Prostate gland (tissue), 2 donors: ENCODE measurements around the gene SUSD3. TPM values are rescaled to one million over a fixed set of nuclear protein-coding genes. Genes with fewer than 3 reads are reported as not detected.

Experiments
- DNase-seq: peaks from one replicate; pipeline ENCODE4 v3.0.0-alpha.2; 2019; ENCODE audit warnings: low spot score
- H3K27ac ChIP-seq, 2 donors: fragments of 200-600 bp; sonication (generic); 2 replicates each; pipeline ENCODE4 v1.5.1; 2017 to 2019
- H3K27me3 ChIP-seq: fragments of 200-600 bp; sonication (generic); replicated peaks from 2 replicates; pipeline ENCODE4 v1.5.1; 2019; ENCODE audit not compliant: insufficient read depth
- H3K36me3 ChIP-seq, 2 donors: fragments of 200-600 bp; sonication (generic); 1 replicate in 1 of 2; 2 replicates in 1 of 2; pipeline versions ENCODE4 v1.5.1 to v1.8.1; 2017 to 2019
- H3K4me1 ChIP-seq: fragments of 200-600 bp; sonication (generic); replicated peaks from 2 replicates; pipeline ENCODE4 v1.5.1; 2019
- H3K4me3 ChIP-seq, 2 donors: fragments of 200-600 bp; sonication (generic); 2 replicates each; pipeline ENCODE4 v1.5.1; 2017 to 2019
- H3K9me3 ChIP-seq: fragments of 200-600 bp; sonication (generic); 2 replicates; pipeline ENCODE4 v1.5.1; 2017
- POLR2A ChIP-seq: fragments of 450-650 bp; IDR thresholded peaks from one replicate; pipeline ENCODE4 v1.6.1; 2016; ENCODE audit warnings: antibody characterized with exemption, mild to moderate bottlenecking
- POLR2AphosphoS5 ChIP-seq: sonication (generic); formaldehyde crosslinking; IDR thresholded peaks from one replicate; pipeline ENCODE4 v1.6.1; 2017; ENCODE audit warnings: antibody characterized with exemption
- WGBS: methylation state at CpG from one replicate; pipeline ENCODE4 v1.1.5; 2018; 5-methylcytosine and 5-hydroxymethylcytosine counted together
- intact Hi-C: fragments of 100-400 bp; cut with DNase I; formaldehyde crosslinking; loops from one replicate; pipeline ENCODE4 v1.14.2; 2022
- total RNA-seq, 2 donors: library from RNA; depleted of rRNA; stranded (reverse); fragments of >200 nt; gene quantifications; one replicate each; pipeline ENCODE4 v1.1.0, GENCODE V29; 2016
- TF ChIP-seq, protein P1 (sequence below), 4 experiments: fragments of 200-600 bp in 2 of 4; fragments of 450-650 bp in 2 of 4; sonication (generic) in 2 of 4; IDR thresholded peaks; 1 replicate in 3 of 4; 2 replicates in 1 of 4; pipeline ENCODE4 v1.5.1; 2016 to 2019; ENCODE audit warnings: antibody characterized with exemption in 4 of 4, mild to moderate bottlenecking in 2 of 4, moderate library complexity in 2 of 4

Gene SUSD3
- total RNA-seq, 2 donors from 2014 or later: 2.2 to 471 TPM

- intact Hi-C loops: no loop called here
- no peak overlapping the region for H3K27ac ChIP-seq
Observed at GRCh38 chr9:93081931-93082330, 23.4 kb downstream of the SUSD3 start.

DNA sequence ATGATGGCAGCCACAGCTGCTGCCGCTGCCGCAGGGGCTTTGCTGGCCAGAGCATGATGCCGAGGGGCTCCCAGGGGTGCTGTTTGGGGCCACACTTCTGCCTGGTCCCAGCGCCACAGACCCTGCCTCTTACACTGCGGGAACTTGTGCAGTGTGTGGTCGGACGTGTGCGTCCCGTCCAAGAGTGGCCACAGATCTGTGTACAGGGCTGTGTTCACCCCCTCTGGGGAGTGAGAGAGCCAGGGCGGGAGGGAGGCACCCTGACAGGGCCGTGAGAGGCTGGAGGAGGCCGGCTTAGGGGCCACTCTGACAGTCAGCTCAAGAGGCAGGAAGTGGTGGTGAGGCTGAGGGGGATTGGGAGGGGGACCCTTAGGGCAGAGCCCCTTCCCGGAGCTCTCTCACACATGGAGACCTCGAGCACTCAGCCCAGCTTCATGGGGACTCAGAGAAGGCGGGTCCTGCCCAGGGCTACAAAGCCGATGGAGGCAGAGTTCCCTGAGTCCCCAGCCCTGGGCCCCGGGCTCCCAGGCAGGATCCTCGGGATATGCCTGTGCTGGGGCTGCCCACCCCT is 24.4 kb downstream of the SUSD3 start:
- no peak for DNase-seq
- H3K9me3 ChIP-seq: no peaks in the 10 kb centered on the region
- H3K27ac ChIP-seq: no peak overlapping the region
- H3K4me1 ChIP-seq: no peaks in the 10 kb centered on the region
- no peak overlapping the region for H3K4me3 ChIP-seq
- TF ChIP-seq POLR2A: no peak
- TF ChIP-seq, protein P1, sequence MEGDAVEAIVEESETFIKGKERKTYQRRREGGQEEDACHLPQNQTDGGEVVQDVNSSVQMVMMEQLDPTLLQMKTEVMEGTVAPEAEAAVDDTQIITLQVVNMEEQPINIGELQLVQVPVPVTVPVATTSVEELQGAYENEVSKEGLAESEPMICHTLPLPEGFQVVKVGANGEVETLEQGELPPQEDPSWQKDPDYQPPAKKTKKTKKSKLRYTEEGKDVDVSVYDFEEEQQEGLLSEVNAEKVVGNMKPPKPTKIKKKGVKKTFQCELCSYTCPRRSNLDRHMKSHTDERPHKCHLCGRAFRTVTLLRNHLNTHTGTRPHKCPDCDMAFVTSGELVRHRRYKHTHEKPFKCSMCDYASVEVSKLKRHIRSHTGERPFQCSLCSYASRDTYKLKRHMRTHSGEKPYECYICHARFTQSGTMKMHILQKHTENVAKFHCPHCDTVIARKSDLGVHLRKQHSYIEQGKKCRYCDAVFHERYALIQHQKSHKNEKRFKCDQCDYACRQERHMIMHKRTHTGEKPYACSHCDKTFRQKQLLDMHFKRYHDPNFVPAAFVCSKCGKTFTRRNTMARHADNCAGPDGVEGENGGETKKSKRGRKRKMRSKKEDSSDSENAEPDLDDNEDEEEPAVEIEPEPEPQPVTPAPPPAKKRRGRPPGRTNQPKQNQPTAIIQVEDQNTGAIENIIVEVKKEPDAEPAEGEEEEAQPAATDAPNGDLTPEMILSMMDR (IDR thresholded peaks at IDR 0.05): no peak
- no peak for TF ChIP-seq POLR2AphosphoS5
- intact Hi-C loops: no loop called here
- WGBS: 73% methylated on average over 18 of the region's 18 CpGs
- H3K27me3 ChIP-seq: no peaks in the 10 kb centered on the region
- H3K36me3 ChIP-seq: no peaks in the 10 kb centered on the region

More at GRCh38 chr9:93081931-93082330, 23.4 kb downstream of the SUSD3 start:
- TF ChIP-seq POLR2A (no peak), POLR2AphosphoS5 (no peak)
- Histone ChIP-seq H3K27me3 (no peaks in the 10 kb centered on the region), H3K9me3 (no peaks in the 10 kb centered on the region), H3K4me3 (no peak overlapping the region), H3K4me1 (no peaks in the 10 kb centered on the region), H3K36me3 (no peaks in the 10 kb centered on the region)
- WGBS: 70% methylated on average over 3 of the region's 3 CpGs
- DNase-seq: no peak

DNA sequence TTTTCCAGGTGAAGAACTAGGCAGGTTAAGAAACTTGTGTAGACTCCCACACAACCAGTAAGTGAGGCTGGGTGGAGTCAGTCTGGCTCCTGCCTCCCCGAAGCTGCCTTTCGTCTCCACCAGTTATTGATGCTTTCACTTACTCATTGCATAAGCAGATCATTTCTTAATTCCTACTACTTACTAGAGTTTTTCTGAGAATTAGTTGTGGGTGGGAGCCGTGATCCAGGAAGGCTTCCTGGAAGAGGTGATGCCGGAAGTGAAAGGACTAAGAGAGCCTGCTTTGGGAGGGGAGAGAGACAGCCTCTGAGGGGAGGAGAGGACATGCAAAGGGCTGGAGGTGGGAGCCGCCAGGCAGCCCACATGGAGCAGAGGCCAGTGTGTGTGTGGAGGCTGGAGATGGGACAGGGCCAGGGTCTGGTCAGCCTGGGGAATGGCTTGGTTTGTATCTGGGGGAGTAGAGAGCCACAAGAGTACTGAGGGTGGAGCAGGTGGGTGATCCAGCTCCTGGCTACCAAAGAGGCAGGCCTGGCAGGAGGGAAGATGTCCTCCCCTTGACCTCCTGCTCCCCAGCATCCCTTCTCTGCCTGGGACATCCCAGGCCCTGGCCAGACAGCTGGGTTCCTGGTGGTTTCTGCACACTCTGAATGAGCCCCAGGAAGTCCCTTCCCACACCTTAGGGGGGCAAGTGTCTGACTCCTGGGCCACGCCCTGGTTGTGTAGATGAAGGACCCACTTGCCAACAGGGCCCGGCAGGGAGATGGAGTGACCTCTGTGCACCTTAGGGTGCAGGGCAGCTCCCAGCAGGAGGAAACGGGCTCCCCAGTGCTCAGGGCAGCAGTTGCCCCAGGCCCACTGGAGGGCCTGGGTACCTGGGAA is 25.3 kb downstream of the SUSD3 start:
- no peak for DNase-seq
- Histone ChIP-seq H3K36me3 (no peaks in the 10 kb centered on the region), H3K4me3 (no peak overlapping the region), H3K27me3 (no peaks in the 10 kb centered on the region), H3K27ac (no peak overlapping the region), H3K9me3 (no peaks in the 10 kb centered on the region), H3K4me1 (no peaks in the 10 kb centered on the region)
- TF ChIP-seq POLR2A: no peak
- TF ChIP-seq POLR2AphosphoS5: no peak
- TF ChIP-seq, protein P1 (IDR thresholded peaks at IDR 0.05): no peak
- 90% methylated on average over 8 of the region's 8 CpGs for WGBS
- intact Hi-C loops: no loop called here

DNA sequence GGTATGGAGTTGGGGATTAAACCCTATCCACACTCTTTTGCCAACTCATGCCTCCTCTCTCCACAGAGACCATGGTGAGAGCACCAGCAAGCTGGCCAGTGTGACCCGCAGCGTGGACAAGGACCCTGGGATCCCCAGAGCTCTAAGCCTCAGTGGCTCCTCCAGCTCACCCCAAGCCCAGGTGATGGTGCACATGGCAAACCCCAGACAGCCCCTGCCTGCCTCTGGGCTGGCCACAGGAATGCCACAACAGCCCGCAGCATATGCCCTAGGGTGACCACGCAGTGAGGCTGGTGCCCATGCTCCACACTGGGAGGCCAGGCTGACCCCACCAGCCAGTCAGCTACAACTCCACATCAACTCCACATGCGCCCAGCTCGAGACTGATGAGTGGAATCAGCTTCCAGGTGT is 26.0 kb downstream of the SUSD3 start:
- TF ChIP-seq POLR2A (no peak), POLR2AphosphoS5 (no peak)
- TF ChIP-seq, protein P1 (IDR thresholded peaks at IDR 0.05): no peak
- no peak overlapping the region for H3K27ac ChIP-seq
- H3K36me3 ChIP-seq: no peaks in the 10 kb centered on the region
- no peaks in the 10 kb centered on the region for H3K27me3 ChIP-seq
- intact Hi-C loops: no loop called here
- no peaks in the 10 kb centered on the region for H3K9me3 ChIP-seq
- no peak for DNase-seq
- WGBS: 95% methylated on average over 6 of the region's 6 CpGs
- H3K4me1 ChIP-seq: no peaks in the 10 kb centered on the region
- no peak overlapping the region for H3K4me3 ChIP-seq

DNA sequence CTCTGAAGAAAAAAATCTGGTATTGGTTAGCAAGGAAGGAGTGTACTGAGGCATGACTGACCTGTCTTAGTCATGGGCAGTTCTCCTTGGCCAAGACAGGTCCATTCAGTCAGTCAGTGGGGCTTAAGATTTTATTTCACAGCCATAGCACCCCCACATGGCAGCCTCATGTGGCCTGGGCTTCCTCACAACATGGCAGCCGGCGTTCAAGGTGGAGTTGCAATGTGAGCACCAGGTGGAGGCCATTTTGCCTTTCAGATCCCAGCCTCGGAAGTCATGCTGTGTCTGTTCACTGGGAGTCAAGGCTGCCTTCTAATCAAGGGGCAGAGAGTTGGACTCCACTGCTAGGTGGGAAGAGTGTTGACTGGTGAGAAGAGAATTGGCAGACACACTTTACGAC is 27.2 kb downstream of the SUSD3 start:
- no peak for DNase-seq
- Histone ChIP-seq H3K4me3 (no peak overlapping the region), H3K36me3 (no peaks in the 10 kb centered on the region), H3K9me3 (no peaks in the 10 kb centered on the region), H3K27ac (no peak overlapping the region), H3K27me3 (no peaks in the 10 kb centered on the region), H3K4me1 (no peaks in the 10 kb centered on the region)
- TF ChIP-seq POLR2AphosphoS5 (no peak), POLR2A (no peak)
- TF ChIP-seq, protein P1 (IDR thresholded peaks at IDR 0.05): no peak
- 98% methylated on average over 4 of the region's 4 CpGs for WGBS
- intact Hi-C loops: no loop called here
